ENCODE measurements around the gene MBNL1.

GRCh38 chr3:152302521-152303021 is 33.8 kb downstream of the MBNL1 start:
- TF ChIP-seq EZH2phosphoT487 (IDR thresholded peaks at IDR 0.05; ENCODE audit: borderline replicate concordance, low read depth, low read length): no peak
- TF ChIP-seq CTCF (conservative IDR thresholded peaks at IDR 0.05; ENCODE audit: low read length): no peak
